ENCODE measurements around the gene NR5A2. TPM values are rescaled to one million over a fixed set of nuclear protein-coding genes. Genes with fewer than 3 reads are reported as not detected.

Gene NR5A2
- 1 to 10 TPM in 1 of 2 donors, under 1 TPM in 1; 0.62 to 1.7 TPM for total RNA-seq
- polyA plus RNA-seq (2013, experiment 1 of 2), result 0.36 TPM
- polyA plus RNA-seq (2013, experiment 2 of 2), result 0.21 TPM
- long read RNA-seq, experiment 1, result 0 reads
- long read RNA-seq, experiment 2, partial matches to known transcripts, result 0 of 1 reads
- long read RNA-seq, experiment 2, other reads (novel, unspliced or antisense), result 1 of 1 reads
- long read RNA-seq, experiment 3, partial matches to known transcripts, result 4 of 5 reads
- long read RNA-seq, experiment 3, other reads (novel, unspliced or antisense), result 1 of 5 reads
- long read RNA-seq, experiment 4, result 0 reads

DNA sequence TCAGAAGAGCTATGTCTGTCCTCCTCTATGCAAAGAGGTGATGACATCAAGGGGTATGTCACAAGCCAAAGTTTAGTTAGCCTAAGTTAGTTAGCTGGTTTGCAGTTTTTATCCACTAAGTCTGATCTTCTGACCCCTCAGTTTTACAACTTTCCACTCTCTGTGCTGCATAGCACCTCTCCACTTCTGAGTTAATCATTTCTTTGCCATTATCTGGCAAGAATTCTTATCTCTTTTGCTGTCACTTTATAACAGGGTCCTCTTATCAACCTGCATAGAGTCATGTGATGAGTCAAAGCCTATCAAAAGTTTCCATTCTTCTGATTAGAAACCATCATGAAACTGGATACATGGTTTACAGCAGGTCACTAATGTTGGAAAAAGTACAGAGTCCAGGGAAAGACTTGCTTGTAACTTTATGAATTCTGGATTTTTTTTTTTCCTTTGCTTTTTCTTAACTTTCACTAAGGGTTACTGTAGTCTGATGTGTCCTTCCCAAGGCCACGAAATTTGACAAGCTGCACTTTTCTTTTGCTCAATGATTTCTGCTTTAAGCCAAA, at the start of gene NR5A2:
Gene NR5A2, plus strand, starts transcription at position 447 of the 560 bp plus-strand sequence. CDS start 138 bp downstream, outside the sequence.
- H3K36me3 ChIP-seq (ENCODE audit: control insufficient read depth, insufficient read depth, low read length), result no peaks in the 10 kb centered on the region
- Mint-ChIP-seq H3K27ac (no peak within 1 kb of the TSS), H3K9me3 (no peaks in the 10 kb centered on the region), H3K4me1 (peaks cover 9% of the 10 kb centered on the region), H3K27me3 (ENCODE audit: insufficient read depth) (peaks cover 26% of the 10 kb centered on the region), H3K36me3 (ENCODE audit: low read depth) (no peaks in the 10 kb centered on the region), H3K4me3 (peak within 1 kb of the TSS; percentile 73)
- TF ChIP-seq, protein P1, sequence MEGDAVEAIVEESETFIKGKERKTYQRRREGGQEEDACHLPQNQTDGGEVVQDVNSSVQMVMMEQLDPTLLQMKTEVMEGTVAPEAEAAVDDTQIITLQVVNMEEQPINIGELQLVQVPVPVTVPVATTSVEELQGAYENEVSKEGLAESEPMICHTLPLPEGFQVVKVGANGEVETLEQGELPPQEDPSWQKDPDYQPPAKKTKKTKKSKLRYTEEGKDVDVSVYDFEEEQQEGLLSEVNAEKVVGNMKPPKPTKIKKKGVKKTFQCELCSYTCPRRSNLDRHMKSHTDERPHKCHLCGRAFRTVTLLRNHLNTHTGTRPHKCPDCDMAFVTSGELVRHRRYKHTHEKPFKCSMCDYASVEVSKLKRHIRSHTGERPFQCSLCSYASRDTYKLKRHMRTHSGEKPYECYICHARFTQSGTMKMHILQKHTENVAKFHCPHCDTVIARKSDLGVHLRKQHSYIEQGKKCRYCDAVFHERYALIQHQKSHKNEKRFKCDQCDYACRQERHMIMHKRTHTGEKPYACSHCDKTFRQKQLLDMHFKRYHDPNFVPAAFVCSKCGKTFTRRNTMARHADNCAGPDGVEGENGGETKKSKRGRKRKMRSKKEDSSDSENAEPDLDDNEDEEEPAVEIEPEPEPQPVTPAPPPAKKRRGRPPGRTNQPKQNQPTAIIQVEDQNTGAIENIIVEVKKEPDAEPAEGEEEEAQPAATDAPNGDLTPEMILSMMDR (conservative IDR thresholded peaks at IDR 0.05), result no peak
- no peaks in the 10 kb centered on the region for H3K9me3 ChIP-seq (ENCODE audit: control insufficient read depth, low read length)
- H3K27ac ChIP-seq (ENCODE audit: low read depth, low read length), result no peak within 1 kb of the TSS
- H3K4me1 ChIP-seq (ENCODE audit: control insufficient read depth, insufficient read depth, low read length), result no peaks in the 10 kb centered on the region
- peaks cover 33% of the 10 kb centered on the region for H3K27me3 ChIP-seq (ENCODE audit: control insufficient read depth, insufficient read depth, low read length, poor library complexity, severe bottlenecking)
- DNase-seq, result no peak
- 79% methylated on average over 1 of the region's 1 CpG; no CpG with 5 or more reads in 1 of the 2 experiments for WGBS, 2 experiments (ENCODE audit: insufficient coverage in 1 of 2, insufficient read length in 1 of 2)
- H3K9ac ChIP-seq (ENCODE audit: extremely low read depth, low read length, poor library complexity, severe bottlenecking), result no peak within 1 kb of the TSS
- peak within 1 kb of the TSS; percentile 90 for H3K4me3 ChIP-seq (ENCODE audit: low read length)

DNA sequence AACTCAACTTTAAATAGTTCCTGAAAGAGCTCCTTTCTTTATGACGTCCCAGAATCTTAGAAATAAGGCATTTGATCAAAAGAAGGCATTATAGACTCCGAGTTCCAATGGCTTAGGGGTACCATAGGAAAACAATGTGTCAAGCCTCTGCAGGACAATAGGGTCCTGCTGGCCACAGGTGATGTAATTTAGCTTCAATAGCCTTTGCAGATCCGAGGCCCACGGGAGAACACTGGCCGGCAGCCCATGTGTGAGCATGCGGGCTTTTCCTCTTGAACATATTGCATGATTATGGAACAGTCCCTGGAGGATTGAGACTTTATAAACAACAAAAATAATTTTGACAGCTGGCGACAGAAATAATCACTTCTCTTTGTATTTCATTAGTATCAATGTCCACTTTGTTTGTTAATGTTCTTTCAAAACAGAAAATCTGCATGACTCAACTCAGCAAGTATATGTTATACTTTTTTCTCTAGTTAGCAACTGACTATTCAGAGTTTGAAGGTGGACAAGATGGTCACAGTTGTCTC, 49.0 kb upstream of the NR5A2 start:
- Histone ChIP-seq H3K27me3 (ENCODE audit: control insufficient read depth, insufficient read depth, low read length, poor library complexity, severe bottlenecking) (peaks cover 20% of the 10 kb centered on the region), H3K9ac (ENCODE audit: extremely low read depth, low read length, poor library complexity, severe bottlenecking) (no peak overlapping the region), H3K9me3 (ENCODE audit: control insufficient read depth, low read length) (no peaks in the 10 kb centered on the region), H3K4me1 (ENCODE audit: control insufficient read depth, insufficient read depth, low read length) (no peaks in the 10 kb centered on the region), H3K36me3 (ENCODE audit: control insufficient read depth, insufficient read depth, low read length) (no peaks in the 10 kb centered on the region), H3K4me3 (ENCODE audit: low read length) (no peak overlapping the region), H3K27ac (ENCODE audit: low read depth, low read length) (no peak overlapping the region)
- Mint-ChIP-seq H3K36me3 (ENCODE audit: low read depth) (no peaks in the 10 kb centered on the region), H3K9me3 (no peaks in the 10 kb centered on the region), H3K4me3 (no peak overlapping the region), H3K27me3 (ENCODE audit: insufficient read depth) (peaks cover 3% of the 10 kb centered on the region), H3K4me1 (peaks cover 13% of the 10 kb centered on the region), H3K27ac (no peak overlapping the region)
- 78 to 80% methylated on average over 6 to 7 of the region's 7 CpGs for WGBS, 2 experiments (ENCODE audit: insufficient coverage in 1 of 2, insufficient read length in 1 of 2)
- no peak for DNase-seq
- TF ChIP-seq, protein P1 (conservative IDR thresholded peaks at IDR 0.05), result no peak

DNA sequence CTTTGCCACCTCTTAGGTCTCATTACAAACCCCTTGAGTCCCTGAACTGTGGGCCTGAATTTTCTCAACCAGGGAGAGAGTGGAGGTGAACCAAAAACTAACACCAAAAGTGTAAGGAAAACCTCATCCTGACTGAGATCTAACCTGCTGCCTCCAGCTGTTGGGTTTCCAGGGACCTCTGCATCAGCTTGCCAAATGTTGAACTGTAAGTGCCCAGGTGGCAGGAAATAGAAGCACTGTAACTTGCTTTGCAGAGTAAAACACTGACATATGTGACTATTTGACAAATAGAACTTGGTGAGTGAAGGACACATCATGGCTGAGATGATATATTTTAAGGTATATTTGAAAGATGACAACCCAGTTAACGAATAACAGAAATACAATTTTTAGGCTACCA, 48.4 kb upstream of the NR5A2 start:
- Mint-ChIP-seq H3K4me3 (no peak overlapping the region), H3K27ac (no peak overlapping the region), H3K4me1 (peaks cover 13% of the 10 kb centered on the region), H3K27me3 (ENCODE audit: insufficient read depth) (peaks cover 3% of the 10 kb centered on the region), H3K36me3 (ENCODE audit: low read depth) (no peaks in the 10 kb centered on the region), H3K9me3 (no peaks in the 10 kb centered on the region)
- Histone ChIP-seq H3K9me3 (ENCODE audit: control insufficient read depth, low read length) (no peaks in the 10 kb centered on the region), H3K27ac (ENCODE audit: low read depth, low read length) (no peak overlapping the region), H3K4me1 (ENCODE audit: control insufficient read depth, insufficient read depth, low read length) (no peaks in the 10 kb centered on the region), H3K36me3 (ENCODE audit: control insufficient read depth, insufficient read depth, low read length) (no peaks in the 10 kb centered on the region), H3K9ac (ENCODE audit: extremely low read depth, low read length, poor library complexity, severe bottlenecking) (no peak overlapping the region), H3K27me3 (ENCODE audit: control insufficient read depth, insufficient read depth, low read length, poor library complexity, severe bottlenecking) (peaks cover 15% of the 10 kb centered on the region), H3K4me3 (ENCODE audit: low read length) (no peak overlapping the region)
- no peak for DNase-seq
- 94% methylated on average over 1 of the region's 1 CpG; no CpG with 5 or more reads in 1 of the 2 experiments for WGBS, 2 experiments (ENCODE audit: insufficient coverage in 1 of 2, insufficient read length in 1 of 2)
- TF ChIP-seq, protein P1 (conservative IDR thresholded peaks at IDR 0.05), result no peak
